GM15510 (cell line): ENCODE data around the gene RIPPLY3.

Source experiments
- POLR2A ChIP-seq: IDR thresholded peaks from 3 replicates; pipeline ENCODE4 v1.6.1; 2011; ENCODE audit warnings: borderline replicate concordance; ENCODE audit not compliant: insufficient read length; ENCODE audit errors: extremely low read depth

Gene RIPPLY3

DNA sequence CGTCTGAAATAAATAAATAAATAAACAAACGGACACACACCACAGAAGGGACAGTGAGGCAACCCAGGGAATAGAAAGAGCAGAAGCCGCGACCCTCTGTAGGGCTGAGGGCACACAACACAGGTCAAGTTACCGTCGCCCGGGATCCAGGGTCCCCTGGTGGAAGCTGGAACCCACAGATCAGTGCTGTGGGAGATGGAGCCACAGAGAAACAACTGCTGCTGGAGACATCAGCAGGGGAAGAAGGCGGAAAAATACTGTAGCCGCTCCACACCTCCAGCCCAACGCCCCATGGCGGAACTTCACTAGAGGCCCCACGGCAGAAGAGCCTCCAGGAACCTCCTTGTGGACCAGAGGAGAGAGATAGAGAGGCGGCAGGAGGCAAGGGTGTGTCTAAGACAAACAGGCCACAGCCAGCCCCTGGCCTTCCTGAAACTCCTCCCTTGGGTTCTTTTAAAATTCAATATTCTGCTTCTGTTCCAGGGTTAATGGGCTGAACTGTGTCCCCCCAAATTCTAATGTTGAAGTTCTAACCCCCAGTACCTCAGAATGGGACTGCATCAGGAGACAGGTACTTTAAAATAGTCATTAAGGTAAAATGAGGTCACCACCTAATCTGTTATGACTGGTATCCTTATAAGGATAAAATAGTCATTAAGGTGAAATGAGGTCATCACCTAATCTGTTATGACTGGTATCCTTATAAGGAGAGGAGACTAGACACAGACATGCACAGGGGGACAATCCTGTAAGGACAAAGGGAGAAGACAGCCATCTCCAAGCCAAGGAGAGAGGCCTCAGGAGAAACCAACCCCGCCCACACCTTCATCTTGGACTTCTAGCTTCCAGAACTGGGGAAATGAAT is 32.3 kb upstream of the RIPPLY3 start:
- TF ChIP-seq POLR2A, result no peak

DNA sequence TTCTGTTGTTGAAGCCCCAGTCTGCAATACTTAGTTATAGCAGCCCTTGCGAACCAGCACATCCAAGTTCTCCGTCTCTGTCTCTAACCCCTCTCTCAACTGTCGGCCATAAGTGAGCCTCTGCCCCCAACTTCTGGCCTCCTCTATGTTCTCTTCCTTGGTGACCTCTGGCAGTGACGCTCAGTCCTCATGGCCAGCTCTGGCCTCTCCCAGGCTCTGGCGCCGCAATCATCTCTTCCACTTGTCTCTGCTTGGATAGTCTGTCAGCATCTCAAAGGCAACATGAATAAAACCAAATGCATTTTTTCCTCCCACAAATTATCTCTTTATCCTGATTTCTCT is 31.7 kb upstream of the RIPPLY3 start:
- no peak for TF ChIP-seq POLR2A

DNA sequence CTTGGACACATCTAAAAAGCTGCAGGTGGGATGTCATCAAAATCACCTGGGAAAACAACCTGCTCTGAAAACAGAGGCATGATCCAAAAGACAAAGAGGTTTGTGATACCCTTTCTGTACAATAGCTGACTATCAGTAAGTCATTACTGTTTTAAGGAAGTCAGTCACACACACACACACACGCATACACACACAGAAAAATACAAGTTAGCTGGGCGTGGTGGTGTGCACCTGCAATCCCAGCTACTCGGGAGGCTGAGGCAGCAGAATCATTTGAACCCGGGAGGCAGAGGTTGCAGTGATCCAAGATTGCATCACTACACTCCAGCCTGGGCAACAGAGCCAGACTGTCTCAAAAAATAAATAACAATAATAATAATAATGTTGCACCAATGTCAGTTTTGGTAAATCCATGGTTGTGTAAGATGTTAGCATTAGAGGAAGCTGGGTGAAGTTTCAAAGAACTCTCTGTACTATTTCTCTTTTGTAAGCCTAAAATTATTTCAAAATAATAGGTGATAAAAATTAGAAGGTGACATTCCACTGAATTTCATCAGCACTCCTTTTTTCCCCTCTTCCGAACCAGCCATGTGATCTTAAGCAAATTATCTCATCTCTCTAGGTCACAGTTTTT is 30.2 kb upstream of the RIPPLY3 start:
- no peak for TF ChIP-seq POLR2A

DNA sequence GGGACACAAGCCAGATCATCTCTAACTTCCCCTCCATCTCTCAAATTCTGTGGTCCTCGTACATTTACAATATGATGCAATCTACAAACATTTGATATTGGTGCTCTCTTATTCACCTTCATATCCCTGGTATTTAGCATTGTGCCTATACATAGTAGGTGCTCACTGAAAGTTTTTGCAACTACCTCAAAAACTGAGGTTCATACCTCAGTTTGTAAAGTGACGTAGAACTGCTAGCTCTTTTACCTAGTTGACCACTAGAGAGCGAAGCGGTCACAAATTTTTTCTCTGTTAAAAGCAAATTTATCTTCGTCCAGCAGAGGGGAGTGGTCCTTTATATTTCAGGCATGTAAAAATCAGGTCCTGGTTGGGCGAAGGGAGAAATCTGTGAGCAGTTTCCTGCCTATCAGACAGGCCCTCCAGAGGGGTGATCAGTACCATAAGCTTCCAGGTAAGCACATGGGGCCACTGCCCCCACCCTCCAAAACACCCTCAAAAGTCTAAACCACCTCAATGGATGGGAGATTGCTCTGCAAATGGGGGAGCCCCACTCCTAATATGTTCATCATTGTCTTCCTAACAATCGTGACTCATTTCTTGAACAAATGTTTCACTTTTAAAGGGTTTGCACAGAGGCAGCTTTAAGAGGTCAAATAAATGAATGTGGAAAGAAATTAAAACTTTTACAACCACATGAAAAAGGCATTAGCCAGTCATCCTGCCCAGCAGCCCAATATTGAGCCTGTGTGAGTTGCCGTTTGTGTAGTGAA is 29.4 kb upstream of the RIPPLY3 start:
- TF ChIP-seq POLR2A, result no peak

DNA sequence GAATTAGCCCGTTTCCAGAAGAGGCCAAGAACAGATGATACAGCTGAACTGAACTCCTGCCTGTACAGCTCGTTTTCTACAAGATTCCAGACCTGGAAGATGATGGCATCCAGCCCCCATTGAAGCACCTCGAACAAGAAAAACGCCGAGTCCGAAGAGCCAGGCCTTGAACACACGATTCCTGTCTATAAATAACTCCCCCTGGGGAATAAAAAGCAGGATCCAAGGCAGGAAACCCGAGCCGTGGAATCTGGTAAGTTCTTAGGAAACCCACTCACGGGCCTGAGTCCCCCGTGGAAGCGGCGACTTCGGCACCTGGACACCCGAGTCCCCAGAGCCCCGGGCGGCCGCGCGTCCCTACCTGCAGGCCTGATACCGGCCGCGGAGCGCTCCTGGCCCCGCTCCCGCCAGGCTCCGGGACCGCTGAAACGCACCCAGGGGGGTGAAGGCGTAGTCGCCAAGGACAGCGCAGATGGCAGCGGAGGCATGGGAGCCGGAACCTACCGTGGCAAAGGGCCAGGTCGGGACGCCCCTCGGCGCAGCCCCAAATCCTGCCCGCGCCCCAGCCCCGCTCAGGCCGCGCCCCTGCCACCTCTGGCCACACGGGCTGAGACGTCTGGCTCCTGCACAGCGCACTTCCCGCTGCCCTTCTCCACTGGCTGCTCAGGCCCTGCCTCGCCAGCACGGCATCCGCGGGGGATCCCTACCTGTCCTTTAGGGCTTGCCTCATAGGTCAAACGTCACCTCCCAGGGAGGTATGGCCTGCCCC is 26.0 kb upstream of the RIPPLY3 start:
- no peak for TF ChIP-seq POLR2A

DNA sequence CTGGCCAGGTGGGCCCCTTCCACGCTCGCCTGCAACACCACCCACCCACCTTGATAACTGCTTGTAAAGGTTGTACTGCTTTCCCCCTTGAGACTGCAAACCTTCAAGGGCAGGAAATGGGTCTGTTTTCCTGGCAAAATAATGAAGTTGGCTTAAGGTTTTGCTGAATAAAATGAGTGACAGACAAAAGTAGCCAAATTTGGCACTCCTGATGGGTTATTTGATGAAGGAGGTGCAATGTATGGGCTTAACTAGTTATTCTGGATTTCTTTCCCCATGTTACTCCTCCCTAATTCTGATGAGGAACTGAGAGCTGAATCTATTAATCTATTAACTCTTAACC is 25.5 kb upstream of the RIPPLY3 start:
- TF ChIP-seq POLR2A, result no peak

DNA sequence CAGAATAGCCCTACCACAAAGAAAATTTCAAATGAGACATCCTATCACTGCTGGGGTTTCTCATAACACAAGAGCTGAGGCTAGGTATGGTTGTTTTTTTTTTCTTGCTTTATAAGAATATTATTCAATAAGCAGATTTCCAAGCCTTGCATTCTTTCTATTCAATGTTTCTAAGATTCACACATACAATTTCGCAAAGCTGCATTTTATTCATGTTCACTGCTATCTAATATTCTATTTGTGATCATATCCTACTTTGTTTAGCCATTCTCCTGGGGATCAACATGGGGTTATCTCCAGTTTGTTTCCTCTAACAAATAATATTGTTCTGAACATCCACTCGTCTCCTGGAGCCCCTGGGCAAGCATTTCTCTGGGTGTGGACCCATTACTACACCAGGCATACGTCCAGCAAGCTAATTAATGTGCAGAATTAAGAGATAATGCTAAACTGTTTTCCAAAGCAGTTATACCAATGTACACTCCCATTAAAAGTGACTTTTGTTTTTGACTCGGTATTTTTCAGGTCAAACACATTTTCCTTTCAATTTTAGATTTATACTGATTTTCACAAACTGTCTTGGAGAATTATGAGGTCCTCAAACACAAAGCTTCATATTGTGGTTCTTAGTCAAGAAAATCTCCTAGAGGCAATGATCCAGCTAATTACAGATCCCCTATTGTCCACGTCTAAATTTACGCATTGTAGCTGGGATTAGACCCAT is 24.4 kb upstream of the RIPPLY3 start:
- no peak for TF ChIP-seq POLR2A

DNA sequence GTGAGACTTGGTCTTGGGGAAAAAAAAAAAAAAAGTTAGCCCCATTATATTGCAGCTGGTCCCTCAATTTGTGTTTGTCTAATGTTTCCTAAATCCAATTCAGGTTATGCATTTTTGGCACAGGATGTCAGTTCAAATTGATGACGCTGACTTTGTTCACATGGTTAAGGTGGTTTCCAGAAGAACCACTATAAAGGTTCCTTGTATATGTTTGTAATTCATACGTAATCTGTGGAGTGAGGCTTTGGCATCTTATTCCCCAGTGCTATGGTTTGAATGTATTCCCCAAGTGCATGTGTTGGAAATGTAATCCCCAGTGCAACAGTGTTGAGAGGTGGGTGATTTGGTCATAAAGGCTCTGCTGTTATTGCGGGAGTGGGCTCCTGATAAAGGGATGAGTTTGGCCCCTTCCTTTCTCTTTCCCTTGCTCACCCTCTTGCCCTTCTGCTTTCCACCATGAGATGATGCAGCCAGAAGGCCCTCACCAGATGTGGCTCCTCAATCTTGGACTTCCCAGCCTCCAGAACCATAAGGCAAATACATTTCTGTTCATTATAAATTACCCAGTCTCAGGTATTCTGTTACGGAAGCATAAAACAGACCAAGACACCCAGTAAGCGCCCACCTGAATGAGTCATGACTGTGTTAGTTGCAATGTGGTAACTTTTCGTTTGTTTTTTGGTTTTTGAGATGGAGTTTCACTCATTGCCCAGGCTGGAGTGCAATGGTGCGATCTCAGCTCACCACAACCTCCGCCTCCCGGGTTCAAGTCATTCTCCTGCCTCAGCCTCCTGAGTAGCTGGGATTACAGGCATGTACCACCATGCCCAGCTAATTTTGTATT is 20.5 kb upstream of the RIPPLY3 start:
- no peak for TF ChIP-seq POLR2A

DNA sequence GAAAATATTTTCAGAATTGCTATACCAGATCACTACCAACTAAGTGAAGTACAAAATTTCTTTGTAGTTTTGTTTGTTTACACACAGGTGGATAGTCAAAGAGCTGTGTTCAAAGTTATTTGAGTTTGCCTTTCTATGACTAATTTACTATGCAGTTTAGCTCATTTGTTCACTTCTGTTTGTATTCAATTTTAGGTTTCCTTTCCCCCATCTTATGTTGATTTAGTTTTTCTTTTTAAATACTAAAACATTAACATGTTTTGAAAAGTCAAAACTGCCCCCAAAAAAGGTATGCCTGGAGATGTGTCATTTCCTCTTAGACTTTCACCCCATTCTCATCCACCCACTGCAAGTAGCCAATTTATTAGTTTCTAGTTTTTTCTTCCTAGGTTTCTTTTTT is 18.7 kb upstream of the RIPPLY3 start:
- TF ChIP-seq POLR2A, result no peak

DNA sequence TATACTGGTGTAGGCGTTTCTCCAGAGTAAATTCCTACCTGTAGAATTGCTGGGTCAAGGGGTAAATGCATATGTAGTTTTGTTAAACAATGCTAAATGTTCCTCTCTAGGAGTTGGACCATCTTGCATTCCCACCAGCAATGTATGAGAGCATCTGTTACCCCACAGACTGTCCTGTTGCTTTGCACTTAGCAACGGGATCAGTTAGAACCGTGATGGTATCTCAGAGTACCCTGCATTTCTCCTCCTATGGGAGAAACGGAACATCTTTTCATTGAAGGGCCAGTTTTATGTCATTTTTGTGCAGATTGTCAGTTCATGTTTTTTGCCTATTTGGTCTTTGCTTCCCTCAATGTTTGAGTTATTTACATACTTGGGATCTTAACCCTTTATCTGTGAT is 18.0 kb upstream of the RIPPLY3 start:
- TF ChIP-seq POLR2A, result no peak

DNA sequence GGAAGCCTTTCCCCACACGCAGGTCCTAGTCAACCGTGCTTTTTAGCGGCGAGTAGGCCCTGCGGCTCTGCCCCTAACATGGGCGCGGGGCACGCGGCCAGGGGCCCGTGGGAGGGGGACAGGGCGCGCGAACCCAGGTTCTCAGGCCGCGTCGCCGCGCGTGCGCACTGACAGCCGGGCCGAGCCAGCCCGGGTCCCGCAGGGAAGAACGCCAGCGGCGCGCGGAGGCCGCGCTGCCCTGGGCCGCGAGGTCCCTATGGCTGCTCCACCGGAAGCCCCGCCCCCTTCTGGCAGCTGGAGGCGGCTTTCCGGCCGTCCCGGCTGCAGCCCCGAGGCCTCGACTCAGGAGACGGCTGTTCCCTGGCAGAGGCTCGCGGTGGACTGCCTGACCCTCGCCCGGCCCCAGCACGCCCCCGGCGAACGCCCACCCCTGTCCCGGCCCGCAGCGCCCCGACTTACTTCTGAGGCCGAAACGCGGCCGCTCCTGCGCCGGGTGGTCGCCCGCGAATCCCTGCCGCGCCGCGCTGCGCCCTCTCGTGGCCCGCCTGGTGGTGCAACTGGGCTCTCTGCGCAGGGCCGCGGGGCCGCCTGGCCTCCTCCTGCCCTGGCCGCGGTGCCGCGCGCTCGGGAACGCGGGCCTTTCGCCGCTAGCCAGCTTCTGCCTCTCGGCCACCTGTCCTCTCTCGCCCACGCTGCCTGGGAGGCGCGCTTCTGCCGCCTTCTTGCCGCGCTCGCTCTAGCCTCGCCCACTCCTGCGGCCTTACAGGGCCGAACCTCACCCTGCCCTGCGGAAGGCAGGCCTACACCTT is 16.6 kb upstream of the RIPPLY3 start:
- peak; percentile 63 for TF ChIP-seq POLR2A

DNA sequence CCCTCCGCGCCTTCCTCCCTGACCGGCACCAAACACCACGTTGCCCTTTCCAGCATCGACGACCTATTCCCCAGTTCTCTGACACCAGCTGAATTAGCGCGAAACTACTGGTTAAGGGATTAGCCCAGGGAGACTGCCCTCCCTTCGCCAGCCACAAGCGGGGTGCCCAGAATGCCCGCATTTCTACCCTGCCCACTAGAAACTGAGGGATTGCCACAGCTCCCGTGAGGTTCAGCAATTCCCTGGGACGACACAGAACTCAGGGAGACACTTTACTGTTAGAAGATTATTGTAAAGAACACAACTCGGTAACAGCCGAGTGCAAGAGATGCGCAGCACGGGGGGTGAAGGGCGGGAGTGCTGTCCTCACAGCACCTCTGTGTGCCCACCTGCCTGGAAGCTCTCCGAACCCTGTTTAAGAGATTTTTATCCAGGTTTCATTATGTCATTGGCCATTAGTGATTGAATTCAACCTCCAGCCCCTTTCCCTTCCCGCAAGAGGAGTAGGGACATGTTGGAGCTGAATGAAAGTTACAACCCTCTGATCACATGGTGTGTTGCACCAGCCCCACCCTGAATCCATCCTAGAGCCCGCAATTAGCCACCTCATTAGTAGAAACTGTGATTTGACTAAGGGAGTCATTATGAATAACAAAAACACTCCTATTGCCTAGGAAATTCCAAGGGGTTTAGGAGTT is 15.8 kb upstream of the RIPPLY3 start:
- no peak for TF ChIP-seq POLR2A
